Thymus (tissue), 11 donors: ENCODE results near the gene RPGR. TPM values are rescaled to one million over a fixed set of nuclear protein-coding genes. Genes with fewer than 3 reads are reported as not detected.

Experiments used
- DNase-seq, 9 donors: peaks; one replicate each; pipeline ENCODE4 v3.0.0-alpha.2; 2013; ENCODE audit warnings: low spot score in 9 of 9, low read depth in 6 of 9, missing footprints in 1 of 9
- H3K27ac ChIP-seq, 2 donors: one replicate each; pipeline ENCODE4 v1.5.1; 2013; ENCODE audit warnings: control low read depth in 1 of 2, low read depth in 1 of 2, low read length in 1 of 2, mild to moderate bottlenecking in 1 of 2, moderate library complexity in 1 of 2
- H3K27me3 ChIP-seq, 2 donors: one replicate each; pipeline ENCODE4 v1.5.1; 2013; ENCODE audit warnings: low read length in 1 of 2; ENCODE audit not compliant: control insufficient read depth in 2 of 2, insufficient read depth in 1 of 2
- H3K36me3 ChIP-seq, 2 donors: one replicate each; pipeline ENCODE4 v1.5.1; 2013; ENCODE audit warnings: low read length in 1 of 2, mild to moderate bottlenecking in 1 of 2, moderate library complexity in 1 of 2; ENCODE audit not compliant: control insufficient read depth in 2 of 2, insufficient read depth in 2 of 2
- H3K4me1 ChIP-seq, 2 donors: one replicate each; pipeline ENCODE4 v1.5.1; 2013; ENCODE audit warnings: low read length in 2 of 2; ENCODE audit not compliant: control insufficient read depth in 2 of 2, insufficient read depth in 2 of 2
- H3K4me3 ChIP-seq, 2 donors: one replicate each; pipeline ENCODE4 v1.5.1; 2013; ENCODE audit warnings: low read length in 2 of 2, control low read depth in 1 of 2, mild to moderate bottlenecking in 1 of 2
- H3K9me3 ChIP-seq, 2 donors: one replicate each; pipeline ENCODE4 v1.5.1; 2013; ENCODE audit warnings: low read length in 1 of 2, mild to moderate bottlenecking in 1 of 2; ENCODE audit not compliant: control insufficient read depth in 2 of 2, insufficient read depth in 1 of 2
- WGBS: extraction: QIAGEN DNeasy Blood & Tissue Kit; methylation state at CpG from one replicate; pipeline ENCODE4 v1.1.7; 2013; 5-methylcytosine and 5-hydroxymethylcytosine counted together
- polyA plus RNA-seq: library from polyadenylated mRNA; stranded (reverse); fragments of 200-250 nt; gene quantifications from one replicate; pipeline ENCODE4 v1.2.3, GENCODE V29; 2013
- total RNA-seq: library from RNA; stranded (reverse); fragments of 120-200 nt; gene quantifications from one replicate; pipeline ENCODE4 v1.2.4, GENCODE V29; 2013
- donor health status: healthy.

Gene RPGR
- total and polyA plus RNA-seq, 2 donors, result 6.9 to 35.2 TPM

DNA sequence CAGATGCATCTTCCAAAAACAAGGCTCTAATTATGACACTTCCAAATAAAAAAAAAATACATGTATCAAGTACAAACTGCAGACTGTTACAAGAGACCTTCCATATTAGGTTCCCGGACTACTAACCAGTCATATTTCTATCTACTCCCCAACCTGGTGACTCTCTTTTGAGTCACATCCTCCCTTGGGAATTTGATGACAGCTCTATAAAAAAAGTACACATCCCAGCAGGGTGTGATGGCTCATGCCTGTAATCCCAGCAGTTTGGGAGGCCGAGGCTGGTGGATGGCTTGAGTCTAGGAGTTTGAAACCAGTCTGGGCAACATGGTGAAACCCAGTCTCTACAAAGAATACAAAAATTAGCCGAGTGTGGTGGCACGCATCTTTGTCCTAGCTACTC, 14.9 kb downstream of the RPGR start:
- DNase-seq, result no peak
- Histone ChIP-seq H3K9me3 (no peaks in the 10 kb centered on the region), H3K27me3 (no peaks in the 10 kb centered on the region), H3K36me3 (no peaks in the 10 kb centered on the region), H3K4me3 (no peak overlapping the region), H3K4me1 (no peaks in the 10 kb centered on the region), H3K27ac (no peak overlapping the region)
- 96% methylated on average over 4 of the region's 4 CpGs for WGBS

DNA sequence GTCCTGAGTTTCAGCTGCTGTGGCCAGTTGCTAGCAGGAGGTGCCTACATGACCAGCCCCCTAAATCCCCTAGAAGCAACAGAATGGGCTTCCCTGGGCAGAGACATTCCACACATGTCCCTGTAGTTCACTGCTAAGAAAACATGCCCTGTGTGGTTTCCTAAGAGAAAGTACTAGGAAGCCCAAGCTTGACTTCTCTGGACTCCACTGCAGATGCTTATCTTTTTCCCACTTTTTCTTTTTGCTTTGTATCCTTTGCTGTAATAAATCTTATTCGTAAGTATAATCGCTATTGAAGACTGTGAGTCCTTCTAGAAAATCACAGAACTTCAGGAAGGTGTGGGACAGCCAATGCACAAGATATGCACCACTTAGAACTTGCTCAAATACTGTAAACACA, 15.6 kb downstream of the RPGR start:
- Histone ChIP-seq H3K9me3 (no peaks in the 10 kb centered on the region), H3K27me3 (no peaks in the 10 kb centered on the region), H3K27ac (no peak overlapping the region), H3K36me3 (no peaks in the 10 kb centered on the region), H3K4me3 (no peak overlapping the region), H3K4me1 (no peaks in the 10 kb centered on the region)
- WGBS, result 93% methylated on average over 2 of the region's 2 CpGs
- no peak for DNase-seq

DNA sequence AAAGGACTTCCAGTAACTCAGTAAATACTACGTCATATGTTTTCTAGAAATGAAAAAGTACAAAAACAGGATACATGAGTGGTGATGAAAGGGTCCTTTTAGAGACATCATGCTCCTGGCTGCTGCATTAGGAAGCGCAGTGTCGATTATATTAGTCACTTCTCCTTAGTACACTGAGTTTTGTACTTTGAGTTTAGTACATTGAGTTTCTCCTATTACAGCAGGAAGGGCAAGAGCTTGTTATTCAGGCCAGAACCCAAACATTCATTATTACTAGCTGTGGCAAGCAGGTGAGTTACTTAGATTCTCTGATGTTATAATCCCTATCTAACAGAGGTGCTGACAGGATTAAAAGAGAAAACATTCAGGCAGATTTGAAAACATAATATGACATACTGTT, 21.3 kb downstream of the RPGR start:
- Histone ChIP-seq H3K4me3 (no peak overlapping the region), H3K9me3 (no peaks in the 10 kb centered on the region), H3K27ac (no peak overlapping the region), H3K4me1 (no peaks in the 10 kb centered on the region), H3K36me3 (peaks cover 0 to 3% of the 10 kb centered on the region in 2 donors), H3K27me3 (no peaks in the 10 kb centered on the region)
- DNase-seq, result no peak
- WGBS, result 98% methylated on average over 3 of the region's 3 CpGs

DNA sequence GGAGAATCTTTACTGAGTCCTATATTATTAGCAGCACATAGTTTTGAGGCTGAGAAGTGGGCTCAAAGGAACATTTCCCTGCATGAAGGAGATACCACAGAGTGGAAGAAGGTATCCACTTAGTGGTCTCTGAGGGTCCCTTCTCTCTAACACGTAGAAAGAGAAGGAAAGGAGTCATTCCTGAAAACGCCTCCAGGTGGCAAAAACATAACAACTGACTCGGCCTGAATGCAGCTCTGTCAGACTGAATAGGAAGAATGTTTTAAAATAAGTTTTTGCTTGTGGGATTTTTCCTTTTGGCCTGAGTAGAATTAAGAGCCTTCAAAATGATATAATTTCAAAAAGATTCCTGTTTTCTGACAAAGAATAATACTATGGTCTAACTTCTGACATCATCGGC, 23.3 kb downstream of the RPGR start:
- peak in 1 of 9 donors; percentile 7 for DNase-seq
- H3K4me3 ChIP-seq, result no peak overlapping the region
- H3K4me1 ChIP-seq, result no peaks in the 10 kb centered on the region
- H3K36me3 ChIP-seq, result peaks cover 0 to 3% of the 10 kb centered on the region in 2 donors
- H3K27me3 ChIP-seq, result no peaks in the 10 kb centered on the region
- H3K9me3 ChIP-seq, result no peaks in the 10 kb centered on the region
- no peak overlapping the region for H3K27ac ChIP-seq
- 83% methylated on average over 4 of the region's 4 CpGs for WGBS

DNA sequence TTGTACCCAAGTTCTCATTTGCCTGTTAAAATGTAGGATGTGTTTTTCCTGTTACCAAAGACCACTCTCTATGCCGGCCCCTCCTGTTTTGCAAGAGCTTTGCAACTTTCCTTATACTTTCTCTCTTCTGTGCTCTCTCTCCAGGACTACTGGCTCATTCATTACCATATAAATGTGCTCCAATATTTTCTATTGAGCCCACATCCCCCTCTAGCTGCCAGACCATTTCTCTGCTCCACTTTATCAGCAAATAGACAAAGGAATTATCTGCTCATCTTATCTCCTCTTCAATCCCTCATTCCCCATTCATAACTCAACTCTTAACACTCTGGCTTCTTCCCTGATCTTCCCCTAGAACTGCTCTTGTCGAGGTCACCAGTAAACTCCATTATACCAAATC, 33.6 kb downstream of the RPGR start:
- Histone ChIP-seq H3K36me3 (no peaks in the 10 kb centered on the region), H3K9me3 (no peaks in the 10 kb centered on the region), H3K4me1 (no peaks in the 10 kb centered on the region), H3K27ac (no peak overlapping the region), H3K27me3 (no peaks in the 10 kb centered on the region), H3K4me3 (no peak overlapping the region)
- WGBS, result 94% methylated on average over 2 of the region's 2 CpGs
- DNase-seq, result no peak

DNA sequence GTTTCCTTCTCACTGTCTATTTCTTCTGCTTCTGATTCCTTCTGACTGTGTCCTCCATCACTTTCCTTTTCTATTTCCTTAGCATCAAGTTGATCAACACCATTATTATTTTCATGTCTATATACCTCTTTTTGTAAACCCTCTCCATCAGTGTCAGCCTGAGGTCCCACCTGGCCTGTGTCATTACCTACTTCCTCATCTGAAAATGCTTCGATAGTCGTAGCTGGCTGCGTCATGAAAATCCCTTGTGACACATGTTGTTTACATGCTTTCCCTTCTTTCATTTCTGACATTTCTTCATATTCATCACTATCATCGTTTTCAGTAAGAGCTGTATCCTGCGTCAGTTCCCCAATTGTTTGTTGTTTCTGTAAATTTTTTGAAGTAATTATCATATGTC, 39.6 kb downstream of the RPGR start:
- WGBS, result 99% methylated on average over 5 of the region's 5 CpGs
- Histone ChIP-seq H3K36me3 (no peaks in the 10 kb centered on the region), H3K9me3 (no peaks in the 10 kb centered on the region), H3K27ac (no peak overlapping the region), H3K27me3 (no peaks in the 10 kb centered on the region), H3K4me1 (no peaks in the 10 kb centered on the region), H3K4me3 (no peak overlapping the region)
- DNase-seq, result no peak

DNA sequence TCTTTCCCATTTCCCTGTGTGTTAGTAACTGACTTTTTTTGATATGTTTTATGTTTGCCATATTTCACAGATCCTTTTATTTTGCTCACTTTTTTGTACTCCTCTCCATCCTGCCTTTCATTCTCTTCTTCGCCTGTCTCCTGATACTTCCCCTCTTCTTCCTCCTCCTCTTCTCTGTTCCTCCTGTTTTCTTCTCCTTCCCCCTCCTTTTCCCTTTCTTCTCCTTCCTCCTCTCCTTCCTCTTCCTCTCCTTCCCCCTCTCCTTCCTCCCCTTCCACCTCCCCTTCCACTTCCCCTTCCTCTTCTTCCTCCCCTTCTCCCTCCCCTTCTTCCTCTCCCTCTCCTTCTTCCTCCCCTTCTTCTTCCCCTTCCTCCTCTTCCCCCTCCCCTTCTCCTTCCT, 41.7 kb downstream of the RPGR start:
- peaks cover 0 to 5% of the 10 kb centered on the region in 2 donors for H3K36me3 ChIP-seq
- H3K4me1 ChIP-seq, result no peaks in the 10 kb centered on the region
- no peaks in the 10 kb centered on the region for H3K9me3 ChIP-seq
- no peak overlapping the region for H3K27ac ChIP-seq
- H3K27me3 ChIP-seq, result no peaks in the 10 kb centered on the region
- H3K4me3 ChIP-seq, result no peak overlapping the region
- 100% methylated on average over 1 of the region's 1 CpG for WGBS
- no peak for DNase-seq

DNA sequence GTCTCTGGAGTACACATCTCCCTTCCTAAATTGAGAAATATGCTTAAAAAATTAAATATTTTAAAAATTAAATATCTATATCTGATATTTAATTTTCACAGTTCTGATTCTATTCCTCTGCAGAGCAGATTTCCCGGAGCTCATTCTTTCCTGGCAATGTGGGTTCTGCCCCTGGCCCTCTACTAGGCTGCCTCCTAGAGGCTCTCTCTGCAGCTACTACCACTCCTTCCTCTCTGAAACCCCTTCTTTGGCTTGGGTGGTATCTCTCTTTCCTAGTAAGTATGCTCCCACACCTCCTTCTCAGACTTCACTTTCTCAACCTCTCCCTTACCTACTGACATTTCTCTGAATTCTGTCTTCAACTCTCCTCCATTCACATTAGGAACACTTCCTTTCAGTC, 45.3 kb downstream of the RPGR start:
- no peak overlapping the region for H3K27ac ChIP-seq
- no peaks in the 10 kb centered on the region for H3K27me3 ChIP-seq
- no peaks in the 10 kb centered on the region for H3K4me1 ChIP-seq
- no peak overlapping the region for H3K4me3 ChIP-seq
- DNase-seq, result no peak
- no peaks in the 10 kb centered on the region for H3K9me3 ChIP-seq
- WGBS, result 88% methylated on average over 1 of the region's 1 CpG
- H3K36me3 ChIP-seq, result peaks cover 0 to 5% of the 10 kb centered on the region in 2 donors

DNA sequence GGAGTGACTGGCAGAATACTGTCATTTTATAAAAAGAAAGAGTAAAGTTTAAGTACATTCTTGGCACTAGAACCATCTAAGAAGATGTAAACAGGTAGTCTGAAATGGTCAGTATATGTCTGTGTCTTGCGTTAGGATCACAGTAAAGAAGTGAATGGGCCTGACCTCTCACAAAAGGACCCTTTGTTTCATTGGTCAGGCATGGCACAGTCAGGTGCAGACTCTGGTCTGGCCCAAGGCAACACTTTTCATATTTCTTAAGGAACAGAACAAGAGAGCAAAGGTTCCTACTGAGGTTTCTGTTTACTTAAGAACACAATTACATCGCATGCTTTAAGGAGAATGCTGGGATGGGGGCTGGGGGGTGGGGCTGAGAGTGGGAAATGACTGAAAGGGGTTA, 48.1 kb downstream of the RPGR start:
- Histone ChIP-seq H3K27me3 (no peaks in the 10 kb centered on the region), H3K4me1 (no peaks in the 10 kb centered on the region), H3K36me3 (peaks cover 0 to 9% of the 10 kb centered on the region in 2 donors), H3K27ac (no peak overlapping the region), H3K9me3 (no peaks in the 10 kb centered on the region), H3K4me3 (no peak overlapping the region)
- DNase-seq, result no peak
- WGBS, result 98% methylated on average over 2 of the region's 2 CpGs

DNA sequence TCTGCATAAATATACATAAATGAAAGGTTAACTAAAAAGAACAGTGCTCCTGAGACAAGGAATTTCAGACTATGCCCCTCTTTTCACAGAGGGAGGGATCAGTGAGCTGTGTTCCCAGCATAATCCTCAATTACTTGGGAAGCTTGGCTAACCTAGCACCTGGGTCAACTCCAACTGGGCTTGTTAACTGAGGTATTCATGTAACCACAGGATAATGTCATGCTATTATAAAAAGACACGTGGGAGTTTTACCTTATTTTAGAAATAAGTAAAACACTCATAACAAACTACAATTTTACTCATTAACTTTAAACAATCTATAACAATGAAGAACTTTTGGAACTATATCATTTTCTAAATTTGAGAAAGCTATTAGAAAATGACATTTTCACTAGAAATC, 48.6 kb downstream of the RPGR start:
- DNase-seq, result no peak
- WGBS, result 92% methylated on average over 1 of the region's 1 CpG
- Histone ChIP-seq H3K36me3 (peaks cover 0 to 9% of the 10 kb centered on the region in 2 donors), H3K27me3 (no peaks in the 10 kb centered on the region), H3K27ac (no peak overlapping the region), H3K4me1 (no peaks in the 10 kb centered on the region), H3K9me3 (no peaks in the 10 kb centered on the region), H3K4me3 (no peak overlapping the region)
